ENCODE measurements around the gene RHNO1.

The RHNO1 gene

DNA sequence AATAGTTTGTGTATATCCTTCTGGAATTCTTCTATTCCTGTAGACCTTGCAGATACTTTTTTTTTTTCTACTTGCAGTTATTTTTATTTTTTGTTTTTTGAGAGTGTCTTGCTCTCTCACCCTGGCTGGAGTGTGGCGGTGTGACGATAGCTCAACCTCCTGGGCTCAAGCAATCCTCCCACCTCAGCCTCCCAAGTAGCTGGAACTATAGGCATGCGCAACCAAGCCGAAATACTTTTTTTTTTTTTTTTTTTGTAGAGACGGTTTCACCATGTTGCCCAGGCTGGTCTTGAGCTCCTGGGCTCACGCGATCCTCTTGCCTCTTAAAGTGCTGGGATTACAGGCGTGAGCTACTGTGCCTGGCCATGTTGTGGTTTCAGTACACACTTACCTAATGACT lies 23.6 kb downstream of the RHNO1 start:
- DNase-seq (ENCODE audit: low read depth in 2 of 3, low spot score in 1 of 3): no peak

DNA sequence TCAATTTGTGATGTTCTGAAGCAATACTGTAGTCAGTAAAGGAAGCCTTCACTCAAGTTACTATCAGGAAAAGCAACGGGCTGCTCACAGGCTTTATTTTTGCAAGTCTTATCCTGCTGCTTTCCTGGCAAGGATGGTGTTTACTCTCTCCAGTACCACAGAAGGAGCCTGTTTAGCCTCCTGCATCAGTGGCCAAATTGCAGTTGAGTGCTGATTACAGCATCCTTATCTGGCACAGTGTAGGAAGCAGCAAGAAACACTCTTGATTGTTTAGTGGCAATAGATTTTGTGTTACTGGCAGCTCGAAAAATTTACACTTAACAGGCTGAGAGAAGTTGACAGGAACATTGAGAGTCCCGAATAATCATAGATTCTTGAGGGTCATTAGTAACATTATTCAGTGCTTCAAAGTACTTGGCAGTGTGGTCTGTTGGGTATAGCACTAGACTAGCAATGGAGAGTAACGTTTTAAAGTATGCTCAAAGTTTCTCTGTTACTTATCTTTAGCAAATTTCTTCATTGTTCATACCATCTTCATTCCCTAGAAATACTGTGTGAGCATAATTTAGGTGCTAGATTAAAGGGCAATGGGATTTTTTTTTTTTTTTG lies 25.4 kb downstream of the RHNO1 start:
- DNase-seq (ENCODE audit: low read depth in 2 of 3, low spot score in 1 of 3): no peak

DNA sequence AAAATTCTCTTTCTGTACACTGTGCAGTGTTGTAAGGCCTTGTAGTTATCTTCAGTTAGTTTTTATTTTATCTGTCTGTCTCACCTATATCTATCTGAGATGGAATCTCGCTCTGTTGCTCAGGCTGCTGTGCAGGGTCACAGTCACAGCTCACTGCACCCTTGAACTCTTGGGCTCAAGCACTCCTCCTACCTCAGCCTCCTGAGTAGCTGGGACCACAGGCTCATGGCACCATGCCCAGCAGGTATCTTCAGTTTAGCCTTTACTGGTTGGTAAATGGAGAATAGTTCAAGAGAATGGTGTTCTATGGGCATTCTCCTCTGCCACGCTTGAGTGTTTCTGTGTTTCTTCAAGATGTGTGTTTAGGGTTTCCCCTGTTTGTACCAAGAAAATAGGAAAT lies 27.2 kb downstream of the RHNO1 start:
- no peak for DNase-seq (ENCODE audit: low read depth in 2 of 3, low spot score in 1 of 3)

DNA sequence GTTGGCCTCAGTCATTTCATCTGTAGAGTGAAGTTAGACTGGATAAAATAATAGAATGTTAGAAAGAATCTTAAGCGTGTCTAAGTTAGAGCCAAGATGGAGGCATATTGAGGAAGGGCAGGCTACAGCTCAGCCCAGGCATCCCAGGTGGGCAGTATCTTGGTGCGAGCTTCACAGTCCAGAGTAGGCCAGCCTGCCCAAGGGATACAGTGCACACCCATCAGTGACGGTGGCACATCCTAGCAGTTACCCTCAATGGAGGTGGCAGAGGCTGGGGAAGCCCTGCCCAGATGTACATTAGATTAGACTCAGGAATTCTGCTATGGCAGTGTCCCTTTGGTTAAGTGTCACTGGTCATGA lies 35.2 kb downstream of the RHNO1 start:
- no peak for DNase-seq (ENCODE audit: low read depth in 2 of 3, low spot score in 1 of 3)

DNA sequence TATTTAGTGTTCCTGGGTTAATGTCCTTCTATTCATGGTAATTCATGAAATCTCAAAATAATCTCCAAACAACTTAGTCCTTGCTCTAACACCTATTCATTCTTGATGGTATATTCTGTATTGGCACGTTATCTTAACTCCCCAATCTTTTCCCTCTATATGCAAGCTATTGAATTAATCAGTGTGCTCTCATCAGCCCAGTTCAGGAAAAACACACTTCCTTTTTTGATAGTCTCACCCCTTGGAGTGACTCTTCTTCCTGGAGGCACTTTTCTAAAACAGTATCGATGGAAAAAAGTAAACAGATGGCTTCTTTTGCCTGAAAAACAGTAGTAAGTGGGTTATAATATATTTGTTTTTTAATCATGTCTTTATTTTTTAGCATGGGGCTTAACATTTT lies 42.2 kb downstream of the RHNO1 start:
- no peak for DNase-seq (ENCODE audit: low read depth in 2 of 3, low spot score in 1 of 3)

DNA sequence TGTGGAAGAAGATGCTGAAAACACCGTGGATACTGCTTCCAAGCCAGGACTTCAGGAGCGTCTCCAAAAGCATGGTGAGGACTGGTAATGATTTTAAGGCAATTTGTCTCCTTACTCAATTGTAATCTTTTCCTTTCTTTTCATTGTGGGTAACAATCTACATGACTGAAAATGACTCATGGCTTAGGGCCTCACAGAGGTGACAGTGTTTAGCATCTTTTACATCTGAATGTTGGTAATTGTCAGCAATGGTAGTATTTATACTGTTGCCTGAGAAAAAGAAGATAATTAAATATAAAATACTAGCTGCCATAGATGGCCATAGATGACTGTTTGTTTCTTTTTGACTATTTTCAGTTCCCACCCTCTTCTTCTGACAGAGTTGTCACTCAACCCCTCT lies 45.3 kb downstream of the RHNO1 start:
- no peak for DNase-seq (ENCODE audit: low read depth in 2 of 3, low spot score in 1 of 3)

DNA sequence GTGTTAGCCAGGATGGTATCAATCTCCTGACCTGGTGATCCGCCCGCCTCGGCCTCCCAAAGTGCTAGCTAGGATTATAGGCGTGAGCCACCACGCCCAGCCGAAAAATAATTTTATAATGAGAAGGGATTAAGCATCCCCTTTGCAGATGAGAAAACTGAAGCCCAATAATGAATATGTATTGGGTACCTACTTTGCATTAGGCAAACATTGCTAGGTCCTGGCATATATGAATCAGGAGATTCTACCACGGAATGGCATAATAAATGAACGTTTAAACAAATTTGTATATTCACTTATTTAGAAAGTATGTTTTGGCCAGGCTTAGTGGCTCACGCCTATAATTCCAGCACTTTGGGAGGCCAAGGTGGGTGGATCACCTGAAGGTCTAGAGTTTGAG lies 46.0 kb downstream of the RHNO1 start:
- no peak for DNase-seq (ENCODE audit: low read depth in 2 of 3, low spot score in 1 of 3)

DNA sequence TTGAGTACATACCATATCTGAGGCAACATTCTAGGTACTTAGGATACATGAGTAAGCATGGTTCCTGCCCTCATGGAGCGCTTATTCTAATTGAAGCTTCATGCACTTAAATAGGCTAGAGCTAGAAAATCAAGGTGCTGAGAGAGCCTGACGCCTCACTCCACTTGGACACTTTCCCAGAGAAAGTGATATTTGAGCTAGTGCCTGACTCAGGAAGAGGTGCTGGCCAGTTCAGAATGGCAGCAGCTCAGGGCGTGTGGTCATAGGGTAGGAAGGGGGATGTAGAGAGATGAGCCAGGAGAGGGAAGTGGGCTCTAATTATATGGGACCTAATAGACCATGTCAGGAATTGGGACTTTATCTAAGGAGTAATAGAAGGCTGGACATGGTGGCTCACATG lies 47.0 kb downstream of the RHNO1 start:
- DNase-seq (ENCODE audit: low read depth in 2 of 3, low spot score in 1 of 3): no peak

DNA sequence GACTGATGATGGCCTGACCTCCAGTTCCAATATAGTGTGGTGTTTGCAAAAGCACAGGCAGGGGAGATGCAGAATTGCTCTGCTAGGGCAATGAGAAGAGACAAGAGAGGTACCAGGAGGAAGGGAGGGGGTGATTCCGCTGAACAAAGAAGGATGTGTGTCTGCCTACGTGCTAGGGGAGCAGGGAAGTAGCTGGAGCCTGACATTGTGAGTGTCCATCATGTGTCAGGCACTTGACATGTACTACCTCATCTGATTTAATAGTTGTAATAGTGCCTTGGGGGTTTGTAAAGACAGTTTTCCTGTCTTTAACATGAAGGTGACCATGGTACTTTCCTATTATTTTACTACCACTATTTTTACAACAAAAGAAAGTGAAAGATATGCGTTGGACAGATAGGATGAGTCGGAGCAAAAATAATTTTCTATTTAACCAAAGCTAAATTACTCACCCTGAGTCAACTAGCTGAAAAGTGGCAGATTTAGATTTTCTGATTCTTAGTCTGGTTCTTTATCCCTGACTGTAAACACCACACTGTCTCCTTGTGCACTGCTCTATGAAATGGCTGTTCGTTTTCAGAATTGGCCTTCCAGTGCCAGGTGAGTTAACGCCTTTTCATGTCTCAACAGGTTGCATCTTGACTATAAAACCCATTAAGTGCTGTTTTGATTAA lies 48.4 kb downstream of the RHNO1 start:
- DNase-seq (ENCODE audit: low read depth in 2 of 3, low spot score in 1 of 3): no peak

DNA sequence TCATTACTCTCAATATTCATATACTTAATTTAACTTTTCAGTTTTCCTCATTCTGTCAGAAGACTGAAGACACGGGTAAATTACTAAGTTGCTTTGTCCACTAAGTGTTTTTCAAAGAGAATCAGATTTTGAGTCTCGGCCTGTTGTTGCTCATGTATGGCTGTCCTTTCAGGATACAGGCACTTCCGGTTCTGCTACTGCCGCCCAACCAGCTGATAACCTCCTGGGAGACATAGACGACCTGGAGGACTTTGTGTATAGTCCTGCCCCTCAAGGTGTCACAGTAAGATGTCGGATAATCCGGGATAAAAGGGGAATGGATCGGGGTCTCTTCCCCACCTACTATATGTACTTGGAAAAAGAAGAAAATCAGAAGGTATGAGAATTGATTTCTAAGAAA lies 53.8 kb downstream of the RHNO1 start:
- no peak for DNase-seq (ENCODE audit: low read depth in 2 of 3, low spot score in 1 of 3)

DNA sequence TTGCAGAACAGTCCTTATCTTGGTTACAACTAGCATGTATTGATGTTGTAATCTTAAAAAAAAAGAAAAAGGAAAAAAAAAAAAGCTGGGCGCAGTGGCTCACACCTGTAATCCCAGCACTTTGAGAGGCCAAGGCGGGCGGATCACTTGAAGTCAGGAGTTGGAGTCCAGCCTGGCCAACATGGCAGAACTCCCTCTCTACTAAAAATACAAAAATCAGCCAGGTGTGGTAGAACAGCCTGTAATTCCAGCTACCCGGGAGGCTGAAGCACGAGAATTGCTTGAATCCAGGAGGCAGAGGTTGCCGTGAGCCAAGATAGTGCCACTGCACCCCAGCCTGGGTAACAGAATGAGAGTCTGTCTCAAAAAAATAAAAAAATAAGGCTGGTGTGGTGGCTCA lies 56.6 kb downstream of the RHNO1 start:
- DNase-seq (ENCODE audit: low read depth in 2 of 3, low spot score in 1 of 3): no peak

DNA sequence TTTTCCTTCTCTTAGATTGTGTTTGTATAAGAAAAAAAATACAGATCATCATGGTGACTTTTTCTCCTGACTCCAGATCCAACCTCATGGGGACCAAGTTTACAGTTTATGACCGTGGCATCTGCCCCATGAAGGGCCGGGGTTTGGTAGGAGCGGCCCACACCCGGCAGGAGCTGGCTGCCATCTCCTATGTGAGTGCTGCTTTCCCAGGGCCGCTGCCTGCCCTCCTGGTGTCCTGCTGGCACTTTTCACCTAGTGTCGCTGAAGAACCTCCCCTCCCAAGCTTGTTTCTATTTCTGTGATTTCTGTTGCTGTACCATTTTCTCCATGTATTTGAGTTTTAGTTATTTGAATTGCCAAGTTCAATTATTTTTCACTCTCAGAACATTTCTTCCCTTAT lies 57.3 kb downstream of the RHNO1 start:
- no peak for DNase-seq (ENCODE audit: low read depth in 2 of 3, low spot score in 1 of 3)

DNA sequence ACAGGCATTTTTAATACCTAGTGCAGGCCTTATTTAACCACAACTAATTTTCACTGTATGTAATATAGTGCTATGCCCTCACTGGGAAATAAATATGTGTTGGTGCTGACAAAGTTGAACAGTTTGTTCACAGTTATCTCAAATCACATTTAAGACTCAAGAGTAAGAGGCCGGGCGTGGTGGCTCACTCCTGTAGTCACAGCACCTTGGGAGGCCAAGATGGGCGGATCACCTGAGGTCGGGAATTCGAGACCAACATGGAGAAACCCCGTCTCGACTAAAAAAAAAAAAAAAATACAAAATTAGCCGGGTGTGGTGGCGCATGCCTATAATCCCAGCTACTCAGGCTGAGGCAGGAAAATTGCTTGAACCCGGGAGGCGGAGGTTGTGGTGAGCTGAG lies 59.3 kb downstream of the RHNO1 start:
- no peak for DNase-seq (ENCODE audit: low read depth in 2 of 3, low spot score in 1 of 3)

DNA sequence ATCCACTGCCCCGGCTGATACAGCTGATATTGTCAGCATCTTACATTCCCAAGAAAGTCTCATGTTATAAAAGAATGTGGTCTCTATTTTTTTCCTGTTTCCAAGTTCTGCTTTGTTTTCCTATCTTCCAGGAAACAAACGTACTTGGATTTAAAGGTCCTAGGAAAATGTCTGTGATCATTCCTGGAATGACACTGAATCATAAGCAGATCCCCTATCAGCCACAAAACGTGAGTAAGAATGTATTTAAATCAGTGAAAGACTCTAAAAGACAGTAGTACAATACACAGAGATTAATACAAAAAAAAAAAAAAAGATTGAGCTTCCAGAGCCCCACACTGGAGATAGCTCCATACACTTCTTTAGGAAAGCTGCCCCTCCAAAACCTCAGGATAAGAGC lies 60.5 kb downstream of the RHNO1 start:
- no peak for DNase-seq (ENCODE audit: low read depth in 2 of 3, low spot score in 1 of 3)
